BE2C (cell line): ENCODE results near the gene CCHCR1.
"Not testable (repeated sequence)": the region's sequence is repeated elsewhere in the genome, so short reads cannot be mapped to it uniquely, and the experiment has no call there.

Experiments used
- DNase-seq: peaks from one replicate; pipeline ENCODE4 v3.0.0-alpha.2; 2020
- H3K27me3 ChIP-seq: fragments of 250-450 bp; sonication (Bioruptor Pico); 2 replicates; pipeline ENCODE4 v1.5.1; 2020; ENCODE audit warnings: mild to moderate bottlenecking
- H3K36me3 ChIP-seq: fragments of 250-450 bp; sonication (Bioruptor Pico); 2 replicates; pipeline ENCODE4 v1.5.1; 2020; ENCODE audit warnings: mild to moderate bottlenecking
- H3K4me1 ChIP-seq: fragments of 250-450 bp; sonication (Bioruptor Pico); 2 replicates; pipeline ENCODE4 v1.5.1; 2020
- H3K4me3 ChIP-seq: 2 replicates; pipeline ENCODE4 v1.5.1; 2011; ENCODE audit warnings: low read depth, low read length
- H3K9me3 ChIP-seq: fragments of 250-450 bp; sonication (Bioruptor Pico); 2 replicates; pipeline ENCODE4 v1.5.1; 2020
- CTCF ChIP-seq: IDR thresholded peaks from 2 replicates; pipeline ENCODE4 v1.5.1; 2012; ENCODE audit warnings: mild to moderate bottlenecking, low read depth, low read length

CCHCR1 gene

DNA sequence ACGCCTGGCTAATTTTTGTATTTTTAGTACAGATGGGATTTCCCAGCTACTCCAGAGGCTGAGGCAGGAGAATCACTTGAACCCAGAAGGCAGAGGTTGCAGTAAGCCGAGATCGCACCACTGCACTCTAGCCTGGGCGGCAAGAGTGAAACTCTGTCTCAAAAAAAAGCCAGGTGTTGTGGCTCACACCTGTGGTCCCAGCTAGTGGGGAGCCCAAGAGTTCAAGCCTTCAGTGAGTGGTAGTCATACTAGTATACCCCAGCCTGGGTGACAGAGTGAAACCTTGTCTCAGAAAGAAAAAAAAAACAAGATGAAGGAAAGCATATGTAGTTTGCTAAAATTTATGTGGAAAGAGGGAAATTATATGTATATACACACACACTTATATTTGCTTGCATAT lies 32.9 kb upstream of the CCHCR1 start:
- TF ChIP-seq CTCF: no peak
- no peaks in the 10 kb centered on the region for H3K36me3 ChIP-seq
- H3K4me1 ChIP-seq: no peaks in the 10 kb centered on the region
- H3K4me3 ChIP-seq: no peak overlapping the region
- H3K27me3 ChIP-seq: no peaks in the 10 kb centered on the region
- H3K9me3 ChIP-seq: no peaks in the 10 kb centered on the region
- no peak for DNase-seq

DNA sequence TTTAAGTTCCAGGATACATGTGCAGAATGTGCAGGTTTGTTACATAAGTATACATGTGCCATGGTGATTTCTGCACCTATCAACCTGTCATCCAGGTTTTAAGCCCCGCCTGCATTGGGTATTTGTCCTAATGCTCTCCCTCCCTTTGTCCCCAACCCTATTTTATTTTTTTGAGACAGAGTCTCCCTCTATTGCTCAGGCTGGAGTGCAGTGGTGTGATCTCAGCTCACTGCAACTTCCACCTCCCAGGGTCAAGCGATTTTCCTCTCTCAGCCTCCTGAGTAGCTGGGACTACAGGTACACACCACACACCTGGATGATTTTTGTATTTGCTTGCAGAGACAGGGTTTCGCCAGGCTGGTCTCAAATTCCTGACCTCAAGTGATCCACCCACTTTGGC lies 31.6 kb upstream of the CCHCR1 start:
- H3K4me1 ChIP-seq, H3K4me3 ChIP-seq, H3K36me3 ChIP-seq: not testable (repeated sequence)

DNA sequence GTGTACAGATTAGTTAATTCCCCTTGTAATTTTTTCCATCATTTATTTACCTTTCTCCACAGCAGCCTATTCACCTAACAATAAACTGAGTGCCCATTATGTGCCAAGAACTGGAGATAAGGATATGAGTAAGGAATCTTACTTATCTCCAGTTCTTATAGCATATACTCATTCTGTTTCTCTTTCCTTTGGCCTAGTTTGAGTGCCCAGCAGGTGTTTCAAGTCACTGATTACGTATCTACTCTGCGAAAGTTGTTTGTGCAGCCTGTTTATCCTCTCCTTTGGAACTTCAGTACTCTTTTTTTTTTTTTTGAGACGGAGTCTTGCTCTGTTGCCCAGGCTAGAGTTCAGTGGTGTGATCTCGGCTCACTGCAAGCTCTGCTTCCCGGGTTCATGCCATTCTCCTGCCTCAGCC lies 30.2 kb upstream of the CCHCR1 start:
- no peaks in the 10 kb centered on the region for H3K4me1 ChIP-seq
- DNase-seq: no peak
- H3K9me3 ChIP-seq: no peaks in the 10 kb centered on the region
- TF ChIP-seq CTCF: no peak
- H3K36me3 ChIP-seq: no peaks in the 10 kb centered on the region
- no peak overlapping the region for H3K4me3 ChIP-seq
- H3K27me3 ChIP-seq: no peaks in the 10 kb centered on the region

More for the DNA sequence above, 31.6 kb upstream of the CCHCR1 start:
- H3K27me3 ChIP-seq, DNase-seq, H3K9me3 ChIP-seq: not testable (repeated sequence)

DNA sequence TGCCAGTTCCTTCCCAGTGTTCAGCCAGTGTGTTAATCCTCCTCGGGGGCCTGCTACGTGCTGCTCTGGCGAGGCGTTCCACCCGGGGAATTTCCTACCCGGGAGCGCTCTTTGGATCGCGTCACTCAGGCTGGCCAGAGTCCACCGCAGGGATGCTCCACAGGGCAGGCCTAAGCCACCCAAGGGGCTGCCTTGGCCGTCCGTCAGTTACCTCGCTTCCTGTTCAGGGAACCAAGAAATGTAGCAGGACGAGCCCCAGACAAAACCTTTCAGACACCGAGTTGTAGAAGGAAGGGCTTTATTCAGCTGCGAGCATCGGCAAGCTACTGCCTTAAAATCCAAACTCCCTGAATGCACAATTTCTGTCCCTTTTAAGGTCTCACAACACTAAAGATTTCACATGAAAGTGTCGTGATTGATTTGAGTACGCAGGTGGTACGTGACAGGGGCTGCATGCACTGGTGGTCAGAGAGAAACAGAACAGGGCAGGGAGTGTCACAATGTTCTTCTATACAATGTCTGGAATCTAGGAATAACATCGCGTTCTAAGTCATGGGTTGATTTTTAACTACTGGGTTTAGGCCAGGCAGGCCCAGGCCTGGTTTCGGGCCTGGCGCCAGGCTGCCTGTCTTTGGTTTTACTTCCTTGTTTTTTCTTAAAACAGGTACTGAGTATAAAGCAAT lies 28.6 kb upstream of the CCHCR1 start:
- H3K4me3 ChIP-seq: no peak overlapping the region
- TF ChIP-seq CTCF: no peak

GRCh38 chr6:31185695-31186051 lies 28.1 kb upstream of the CCHCR1 start:
- not testable (repeated sequence) for H3K4me3 ChIP-seq

More for the DNA sequence above, 28.6 kb upstream of the CCHCR1 start:
- Histone ChIP-seq H3K9me3 (no peaks in the 10 kb centered on the region), H3K36me3 (no peaks in the 10 kb centered on the region), H3K4me1 (no peaks in the 10 kb centered on the region), H3K27me3 (no peaks in the 10 kb centered on the region)
- DNase-seq: no peak

DNA sequence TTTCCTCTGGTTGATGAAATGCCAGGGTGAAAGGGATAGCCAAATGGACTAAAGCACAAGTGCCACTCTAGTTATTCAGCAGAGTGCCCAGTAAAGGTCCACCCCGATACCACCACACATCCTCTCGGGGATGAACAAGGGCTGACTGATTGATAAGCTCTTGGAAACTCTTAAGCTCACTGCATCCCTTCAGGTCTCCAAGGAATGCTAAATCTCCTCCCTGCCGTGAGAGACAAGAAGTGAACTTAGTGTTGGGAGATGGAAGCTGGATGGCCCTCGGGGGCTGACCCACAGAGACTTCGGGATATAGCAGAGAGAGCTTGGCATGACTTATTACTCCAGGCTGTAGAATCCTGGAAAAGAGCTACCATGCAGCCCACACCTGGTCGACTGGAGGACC lies 26.3 kb upstream of the CCHCR1 start:
- not testable (repeated sequence) for H3K4me1 ChIP-seq, H3K36me3 ChIP-seq, DNase-seq, H3K4me3 ChIP-seq, H3K27me3 ChIP-seq, H3K9me3 ChIP-seq

More at GRCh38 chr6:31185695-31186051, 28.1 kb upstream of the CCHCR1 start:
- not testable (repeated sequence) for DNase-seq, H3K9me3 ChIP-seq, H3K27me3 ChIP-seq, H3K36me3 ChIP-seq, H3K4me1 ChIP-seq

GRCh38 chr6:31183287-31183686 lies 25.7 kb upstream of the CCHCR1 start:
- H3K36me3 ChIP-seq, H3K4me1 ChIP-seq, H3K4me3 ChIP-seq, H3K27me3 ChIP-seq, H3K9me3 ChIP-seq, DNase-seq: not testable (repeated sequence)

DNA sequence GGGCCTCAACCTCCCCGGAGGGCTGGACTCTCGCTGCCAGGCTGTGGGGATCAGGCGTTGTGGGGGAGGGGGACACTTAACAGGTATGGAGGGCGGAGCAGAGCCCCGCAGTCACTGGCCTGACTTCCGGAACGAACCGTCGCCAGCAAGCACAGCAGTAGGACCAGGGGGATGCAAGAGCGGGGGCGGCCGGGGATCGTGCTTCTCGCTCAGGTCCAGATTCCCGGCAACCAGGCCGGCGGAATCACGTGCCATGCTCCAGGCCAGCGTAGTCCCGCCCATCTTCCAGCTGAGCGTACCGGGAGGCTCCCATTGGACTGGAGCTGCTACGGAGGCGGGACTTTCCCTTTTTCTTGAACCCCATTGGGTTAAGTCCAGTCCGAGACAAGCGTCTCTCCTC lies 22.9 kb upstream of the CCHCR1 start:
- H3K4me1 ChIP-seq: no peaks in the 10 kb centered on the region
- H3K4me3 ChIP-seq: peak overlapping the region; percentile 56
- no peaks in the 10 kb centered on the region for H3K9me3 ChIP-seq
- H3K27me3 ChIP-seq: no peaks in the 10 kb centered on the region
- peak; percentile 82 for DNase-seq
- H3K36me3 ChIP-seq: no peaks in the 10 kb centered on the region
- TF ChIP-seq CTCF: no peak
